ENCODE data around the gene TCF7L1. TPM values are rescaled to one million over a fixed set of nuclear protein-coding genes. Genes with fewer than 3 reads are reported as not detected.

TCF7L1 gene
- total RNA-seq, 1 experiment from 2014 or later: 2.8 TPM

GRCh38 chr2:85135660-85135914 is 2.4 kb downstream of the TCF7L1 start:
- H3F3A ChIP-seq (ENCODE audit: insufficient read depth, low read depth): peaks cover 4% of the 10 kb centered on the region; the same call in 1 of the 2 replicates
- H3K36me3 ChIP-seq (ENCODE audit: low read depth): no peaks in the 10 kb centered on the region
- BruUV-seq (replicated peaks): no TSS peak
- no peak for DNase-seq
- ChIA-PET POLR2A (ENCODE audit: unreplicated experiment) (no interaction called here), CTCF (interaction anchor here (0.7 kb wide), 1 partner anchor 85 kb away, joined by 3 read pairs; no protein-coding TSS in a partner anchor)
- intact Hi-C loops (cut with micrococcal nuclease; ENCODE audit: unreplicated experiment): no loop called here
- H3K9me2 ChIP-seq (ENCODE audit: insufficient read depth): no peaks in the 10 kb centered on the region
- no peak overlapping the region for H2AFZ ChIP-seq
- H3K4me2 ChIP-seq: no peak overlapping the region
- H3K4me3 ChIP-seq: no peak overlapping the region
- H4K20me1 ChIP-seq (ENCODE audit: insufficient read depth): no peaks in the 10 kb centered on the region
- H3K27ac ChIP-seq: no peak overlapping the region
- no peaks in the 10 kb centered on the region for H3K79me2 ChIP-seq (ENCODE audit: low read depth)
- H3K9me3 ChIP-seq (ENCODE audit: insufficient read depth, low read depth): no peaks in the 10 kb centered on the region
- no peak for TF ChIP-seq EZH2 (IDR thresholded peaks at IDR 0.05; ENCODE audit: low read depth)
- TF ChIP-seq CTCF (conservative IDR thresholded peaks at IDR 0.05): no peak
- peaks cover 7% of the 10 kb centered on the region for H3K4me1 ChIP-seq (replicated peaks; ENCODE audit: insufficient read depth)
- no peaks in the 10 kb centered on the region for H3K27me3 ChIP-seq (ENCODE audit: insufficient read depth, low read depth)

- Histone ChIP-seq H3K4me2 (no peak overlapping the region), H3K4me1 (replicated peaks; ENCODE audit: insufficient read depth) (peaks cover 4% of the 10 kb centered on the region), H3K4me3 (no peak overlapping the region), H3K27ac (no peak overlapping the region), H3F3A (ENCODE audit: insufficient read depth, low read depth) (peaks cover 4% of the 10 kb centered on the region; the same call in 1 of the 2 replicates), H3K79me2 (ENCODE audit: low read depth) (no peaks in the 10 kb centered on the region), H3K27me3 (ENCODE audit: insufficient read depth, low read depth) (no peaks in the 10 kb centered on the region), H3K36me3 (ENCODE audit: low read depth) (no peaks in the 10 kb centered on the region), H2AFZ (no peak overlapping the region), H4K20me1 (ENCODE audit: insufficient read depth) (no peaks in the 10 kb centered on the region), H3K9me3 (ENCODE audit: insufficient read depth, low read depth) (no peaks in the 10 kb centered on the region), H3K9me2 (ENCODE audit: insufficient read depth) (no peaks in the 10 kb centered on the region)
- TF ChIP-seq EZH2 (IDR thresholded peaks at IDR 0.05; ENCODE audit: low read depth) (no peak), CTCF (conservative IDR thresholded peaks at IDR 0.05) (no peak)
- BruUV-seq (replicated peaks): no TSS peak
- ChIA-PET CTCF (no interaction called here), POLR2A (ENCODE audit: unreplicated experiment) (no interaction called here)
- intact Hi-C loops (cut with micrococcal nuclease; ENCODE audit: unreplicated experiment): no loop called here
- no peak for DNase-seq
Measured at GRCh38 chr2:85137156-85137555, 4.0 kb downstream of the TCF7L1 start.

GRCh38 chr2:85143463-85144082 is 10.4 kb downstream of the TCF7L1 start:
- H3K9me3 ChIP-seq (ENCODE audit: insufficient read depth, low read depth): no peaks in the 10 kb centered on the region
- TF ChIP-seq CTCF (conservative IDR thresholded peaks at IDR 0.05) (no peak), EZH2 (IDR thresholded peaks at IDR 0.05; ENCODE audit: low read depth) (no peak)
- ChIA-PET CTCF (interaction anchor here (0.6 to 0.7 kb wide), 2 partner anchors 22 to 54 kb away, joined by 4 to 8 read pairs; no protein-coding TSS in a partner anchor), POLR2A (ENCODE audit: unreplicated experiment) (no interaction called here)
- H3K4me3 ChIP-seq: no peak overlapping the region
- H3K36me3 ChIP-seq (ENCODE audit: low read depth): no peaks in the 10 kb centered on the region
- no peak overlapping the region for H3K4me2 ChIP-seq
- no peaks in the 10 kb centered on the region for H3F3A ChIP-seq (ENCODE audit: insufficient read depth, low read depth)
- H2AFZ ChIP-seq: no peak overlapping the region
- H4K20me1 ChIP-seq (ENCODE audit: insufficient read depth): no peaks in the 10 kb centered on the region
- intact Hi-C loops (cut with micrococcal nuclease; ENCODE audit: unreplicated experiment): no loop called here
- H3K79me2 ChIP-seq (ENCODE audit: low read depth): no peaks in the 10 kb centered on the region
- no peak for DNase-seq
- H3K4me1 ChIP-seq (replicated peaks; ENCODE audit: insufficient read depth): 0 out of 2 replicates have a peak, but pooled peaks cover 6% of the 10 kb centered on the region
- H3K9me2 ChIP-seq (ENCODE audit: insufficient read depth): no peaks in the 10 kb centered on the region
- no peak overlapping the region for H3K27ac ChIP-seq
- no TSS peak for BruUV-seq (replicated peaks)
- H3K27me3 ChIP-seq (ENCODE audit: insufficient read depth, low read depth): no peaks in the 10 kb centered on the region
